Measurements from ENCODE around the gene FTSJ3.

FTSJ3 gene

GRCh38 chr17:63786117-63786516 lies 41.3 kb downstream of the FTSJ3 start:
- no peak overlapping the region for H3K4me3 ChIP-seq (ENCODE audit: low read depth, low read length)
- TF ChIP-seq ZNF645 (tag by site-specific recombination; IDR thresholded peaks at IDR 0.05) (no peak), ZNF654 (tag by site-specific recombination; IDR thresholded peaks at IDR 0.05; ENCODE audit: low read depth) (no peak), ZNF280C (tag by site-specific recombination; IDR thresholded peaks at IDR 0.05) (no peak), ZBTB21 (tag by site-specific recombination; IDR thresholded peaks at IDR 0.05) (no peak), ZNF2 (tag by site-specific recombination; IDR thresholded peaks at IDR 0.05) (no peak), SP7 (tag by site-specific recombination; IDR thresholded peaks at IDR 0.05) (no peak), ZBTB17 (tag by site-specific recombination; IDR thresholded peaks at IDR 0.05) (no peak), ZBTB49 (tag by site-specific recombination; IDR thresholded peaks at IDR 0.05; ENCODE audit: low read depth) (no peak), ZNF302 (tag by site-specific recombination; IDR thresholded peaks at IDR 0.05; ENCODE audit: low read depth) (no peak)
- CTCF ChIA-PET, result no interaction called here
- peaks cover 65 to 90% of the 10 kb centered on the region in 2 experiments for H3K36me3 ChIP-seq (ENCODE audit: control insufficient read depth in 2 of 2, insufficient read depth in 1 of 2, low read length in 2 of 2)
- POLR2A ChIA-PET, result interaction anchor here (2.1 kb wide), 1 partner anchor 12 kb away, joined by 10 read pairs; the partner anchor contains the start of genes CCDC47 and DDX42
- H3K27ac ChIP-seq (ENCODE audit: extremely low read depth, low read depth, low read length), result no peak overlapping the region
- no peaks in the 10 kb centered on the region; the same call in 1 of the 2 replicates for H3K4me1 ChIP-seq (ENCODE audit: control insufficient read depth, insufficient read depth, low read length)
- no peaks in the 10 kb centered on the region for H3K9me3 ChIP-seq (ENCODE audit: control insufficient read depth, insufficient read depth, low read depth, low read length)

- H3K27ac ChIP-seq (ENCODE audit: extremely low read depth, low read depth, low read length), result no peak overlapping the region
- H3K4me1 ChIP-seq (ENCODE audit: control insufficient read depth, insufficient read depth, low read length), result no peaks in the 10 kb centered on the region; the same call in 1 of the 2 replicates
- ChIA-PET CTCF (no interaction called here), POLR2A (interaction anchor here (2.1 kb wide), 1 partner anchor 12 kb away, joined by 10 read pairs; the partner anchor contains the start of genes CCDC47 and DDX42)
- peaks cover 60 to 93% of the 10 kb centered on the region in 2 experiments for H3K36me3 ChIP-seq (ENCODE audit: control insufficient read depth in 2 of 2, insufficient read depth in 1 of 2, low read length in 2 of 2)
- no peak for TF ChIP-seq ZBTB44 (tag by site-specific recombination; IDR thresholded peaks at IDR 0.05)
- no peak for TF ChIP-seq ZFP69B (tag by site-specific recombination; IDR thresholded peaks at IDR 0.05)
- no peak for TF ChIP-seq ZNF426 (tag by site-specific recombination; IDR thresholded peaks at IDR 0.05)
- TF ChIP-seq ZNF175 (tag by site-specific recombination; IDR thresholded peaks at IDR 0.05), result no peak
- TF ChIP-seq ZNF398 (tag by site-specific recombination; IDR thresholded peaks at IDR 0.05), result no peak
- no peak for TF ChIP-seq SCRT1 (tag by site-specific recombination; IDR thresholded peaks at IDR 0.05; ENCODE audit: borderline replicate concordance)
- H3K9me3 ChIP-seq (ENCODE audit: control insufficient read depth, insufficient read depth, low read depth, low read length), result no peaks in the 10 kb centered on the region
- no peak overlapping the region for H3K4me3 ChIP-seq (ENCODE audit: low read depth, low read length)
Observed at GRCh38 chr17:63785556-63785955, 41.9 kb downstream of the FTSJ3 start.

All from HEK293 (cell line).